HCT116 (cell line): ENCODE data around the gene POLK. TPM values are rescaled to one million over a fixed set of nuclear protein-coding genes. Genes with fewer than 3 reads are reported as not detected.

Experiments used
- ATAC-seq: fragments of 200-7000 bp; cut with Tn5 transposase; 2 replicates; pipeline ENCODE4 v1.9.1; 2020; ENCODE audit warnings: mild to moderate bottlenecking, moderate library complexity
- BruUV-seq: library from RNA; stranded (reverse); fragments of 400-500 nt; replicated peaks from 2 replicates; lab custom pipeline; 2021; lab: Mats Ljungman, UMichigan
- CTCF ChIA-PET: fragments of 300-600 bp; sonication (Branson Sonifier 250); formaldehyde crosslinking; loops from one replicate; lab custom pipeline; 2021; ENCODE audit warnings: antibody characterized with exemption; lab: Charles Lee
- POLR2A ChIA-PET: fragments of 300-600, 350-600 bp; sonication (Branson Sonifier 250); formaldehyde crosslinking; loops from one replicate; lab custom pipeline; 2021; ENCODE audit warnings: antibody characterized with exemption; lab: Charles Lee
- RAD21 ChIA-PET, 2 experiments: fragments of 300-600 bp; sonication (Branson Sonifier 250); formaldehyde crosslinking; loops; one replicate each; lab custom pipeline; 2023; ENCODE audit warnings: low total read pairs in 2 of 2; ENCODE audit not compliant: uncharacterized antibody in 2 of 2, unreplicated experiment in 2 of 2, low non-redundant PET in 1 of 2; lab: Charles Lee
- DNase-seq: peaks from one replicate; pipeline ENCODE4 v3.0.0-alpha.2; 2010; ENCODE audit warnings: low read depth, low spot score
- H2AFZ ChIP-seq: fragments of 200-600 bp; shearing (Covaris generic), sonication (generic); 2 replicates; pipeline ENCODE4 v1.6.1; 2017; ENCODE audit warnings: low read depth, mixed run types, mixed read lengths, antibody characterized with exemption, low read length; ENCODE audit not compliant: poor library complexity, severe bottlenecking
- H3K27ac ChIP-seq: 2 replicates; pipeline ENCODE4 v1.5.1; 2012; ENCODE audit warnings: low read depth, low read length
- H3K27me3 ChIP-seq: fragments of 200-600 bp; sonication (generic); 2 replicates; pipeline ENCODE4 v1.6.1; 2016; ENCODE audit warnings: mixed run types, low read length, mixed read lengths; ENCODE audit not compliant: insufficient read depth
- H3K36me3 ChIP-seq, 2 experiments: fragments of 200-500 bp in 1 of 2; fragments of 200-600 bp in 1 of 2; sonication (Bioruptor generic) in 1 of 2; sonication (generic) in 1 of 2; 2 replicates each; pipeline versions ENCODE4 v1.5.1 to v1.6.1; 2014 to 2016; ENCODE audit warnings: low read length in 2 of 2, inconsistent platforms in 1 of 2, mixed read lengths in 1 of 2, mixed run types in 1 of 2; ENCODE audit not compliant: insufficient read depth in 2 of 2, control insufficient read depth in 1 of 2
- H3K4me1 ChIP-seq, 2 experiments: fragments of 200-600 bp in 1 of 2; sonication (generic) in 1 of 2; 2 replicates each; pipeline versions ENCODE4 v1.5.1 to v1.6.1; 2012 to 2017; ENCODE audit warnings: low read length in 2 of 2, inconsistent platforms in 1 of 2, mild to moderate bottlenecking in 1 of 2, mixed read lengths in 1 of 2, mixed run types in 1 of 2, moderate library complexity in 1 of 2; ENCODE audit not compliant: insufficient read depth in 2 of 2, control insufficient read depth in 1 of 2
- H3K4me2 ChIP-seq: fragments of 200-600 bp; sonication (generic); 2 replicates; pipeline ENCODE4 v1.6.1; 2017; ENCODE audit warnings: mixed run types, low read length, mixed read lengths
- H3K4me3 ChIP-seq, 2 experiments: fragments of 200-600 bp in 1 of 2; sonication (generic) in 1 of 2; replicated peaks in 1 of 2; 2 replicates each; pipeline ENCODE4 v1.5.1; 2011 to 2016; ENCODE audit warnings: low read length in 2 of 2, control low read depth in 1 of 2, low read depth in 1 of 2, mild to moderate bottlenecking in 1 of 2, mixed read lengths in 1 of 2, mixed run types in 1 of 2
- H3K79me2 ChIP-seq: fragments of 200-600 bp; sonication (generic); 2 replicates; pipeline ENCODE4 v1.6.1; 2017; ENCODE audit warnings: mild to moderate bottlenecking, mixed run types, low read length, moderate library complexity, mixed read lengths; ENCODE audit not compliant: insufficient read depth
- H3K9ac ChIP-seq: fragments of 200-600 bp; sonication (generic); 2 replicates; pipeline ENCODE4 v1.6.1; 2016; ENCODE audit warnings: low read length, mixed read lengths
- H3K9me2 ChIP-seq: fragments of 200-600 bp; sonication (generic), shearing (Covaris generic); 2 replicates; pipeline ENCODE4 v1.6.1; 2017; ENCODE audit warnings: mixed run types, mild to moderate bottlenecking, moderate library complexity; ENCODE audit not compliant: insufficient read depth
- H3K9me3 ChIP-seq, 2 experiments: fragments of 200-500 bp in 1 of 2; fragments of 200-600 bp in 1 of 2; sonication (Bioruptor generic) in 1 of 2; sonication (generic) in 1 of 2; 2 replicates each; pipeline ENCODE4 v1.6.1; 2014 to 2017; ENCODE audit warnings: low read length in 2 of 2, mixed read lengths in 2 of 2, inconsistent platforms in 1 of 2, low read depth in 1 of 2, mild to moderate bottlenecking in 1 of 2, mixed run types in 1 of 2, moderate library complexity in 1 of 2; ENCODE audit not compliant: control insufficient read depth in 1 of 2, insufficient read depth in 1 of 2
- H4K20me1 ChIP-seq: fragments of 200-600 bp; sonication (generic), shearing (Covaris generic); 2 replicates; pipeline ENCODE4 v1.6.1; 2017; ENCODE audit warnings: mixed run types, mild to moderate bottlenecking, moderate library complexity; ENCODE audit not compliant: insufficient read depth
- CEBPB ChIP-seq: IDR thresholded peaks from 2 replicates; pipeline ENCODE4 v1.6.1; 2012; ENCODE audit warnings: low read depth
- CTCF ChIP-seq, 3 experiments: fragments of 200-600 bp in 1 of 3; sonication (generic) in 1 of 3; IDR thresholded peaks in 2 of 3; conservative IDR thresholded peaks in 1 of 3; 2 replicates each; pipeline ENCODE4 v1.5.1; 2012 to 2017; ENCODE audit warnings: low read depth in 2 of 3, low read length in 2 of 3, antibody characterized with exemption in 1 of 3, borderline replicate concordance in 1 of 3, control low read depth in 1 of 3, mild to moderate bottlenecking in 1 of 3, mixed read lengths in 1 of 3, mixed run types in 1 of 3, moderate library complexity in 1 of 3; ENCODE audit not compliant: insufficient read depth in 1 of 3
- EGR1 ChIP-seq: IDR thresholded peaks from 2 replicates; pipeline ENCODE4 v1.6.1; 2012; ENCODE audit warnings: low read depth
- FOSL1 ChIP-seq: IDR thresholded peaks from 2 replicates; pipeline ENCODE4 v1.6.1; 2012; ENCODE audit warnings: low read depth
- JUND ChIP-seq: IDR thresholded peaks from 2 replicates; pipeline ENCODE4 v1.6.1; 2012
- MAX ChIP-seq: IDR thresholded peaks from 2 replicates; pipeline ENCODE4 v1.6.1; 2012
- POLR2AphosphoS5 ChIP-seq: IDR thresholded peaks from 2 replicates; pipeline ENCODE4 v1.6.1; 2011; ENCODE audit warnings: mild to moderate bottlenecking, low read depth, low read length, moderate library complexity
- REST ChIP-seq: IDR thresholded peaks from 2 replicates; pipeline ENCODE4 v1.6.1; 2012; ENCODE audit warnings: low read depth
- SRF ChIP-seq: IDR thresholded peaks from 2 replicates; pipeline ENCODE4 v1.6.1; 2012; ENCODE audit warnings: low read depth
- ZBTB33 ChIP-seq: IDR thresholded peaks from 2 replicates; pipeline ENCODE4 v1.6.1; 2011; ENCODE audit warnings: mild to moderate bottlenecking, low read length, moderate library complexity; ENCODE audit not compliant: insufficient replicate concordance; ENCODE audit errors: extremely low read depth
- ZFX ChIP-seq: fragments of 450-650 bp; IDR thresholded peaks from 2 replicates; pipeline ENCODE4 v1.6.1; 2017
- intact Hi-C: fragments of 100-400 bp; cut with micrococcal nuclease; formaldehyde crosslinking; loops from 2 replicates; pipeline ENCODE4 v1.10.0; 2022
- total RNA-seq: library from RNA; stranded (reverse); gene quantifications from one replicate; pipeline ENCODE4 v1.2.1, GENCODE V29; 2021; ENCODE audit not compliant: unreplicated experiment

Gene POLK
- total RNA-seq, 1 experiment from 2014 or later: 17.3 TPM

- Histone ChIP-seq H3K9me3 (peaks cover 7 to 9% of the 10 kb centered on the region in 2 experiments; a peak in 3 of 4 replicates), H2AFZ (no peak overlapping the region), H3K9ac (no peak overlapping the region), H3K4me3 (no peak overlapping the region), H3K27ac (no peak overlapping the region), H3K4me2 (no peak overlapping the region), H3K27me3 (no peaks in the 10 kb centered on the region), H3K4me1 (no peaks in the 10 kb centered on the region), H3K79me2 (peaks cover 18% of the 10 kb centered on the region), H3K9me2 (no peaks in the 10 kb centered on the region), H3K36me3 (no peaks in the 10 kb centered on the region), H4K20me1 (no peaks in the 10 kb centered on the region)
- intact Hi-C loops: no loop called here
- ChIA-PET CTCF (no interaction called here), POLR2A (no interaction called here), RAD21 (no interaction called here)
- no TSS peak for BruUV-seq
- ATAC-seq (no peak), DNase-seq (no peak)
- no peak for TF ChIP-seq JUND
- TF ChIP-seq POLR2AphosphoS5: no peak
- no peak for TF ChIP-seq REST
- no peak for TF ChIP-seq CTCF (IDR thresholded peaks at IDR 0.05 in 2 of 3, conservative IDR thresholded peaks at IDR 0.05 in 1 of 3; ENCODE audit: borderline replicate concordance in 1 of 3, insufficient read depth in 1 of 3, low read depth in 2 of 3, low read length in 2 of 3)
- TF ChIP-seq FOSL1: no peak
- TF ChIP-seq SRF: no peak
- no peak for TF ChIP-seq EGR1
- TF ChIP-seq ZBTB33: no peak
- no peak for TF ChIP-seq ZFX
- no peak for TF ChIP-seq CEBPB
- TF ChIP-seq MAX: no peak
These were observed 29.2 kb upstream of the POLK start for GRCh38 chr5:75482482-75482881.
